Neural cell (in vitro differentiated cells): ENCODE results near the gene HSPB7. TPM values are rescaled to one million over a fixed set of nuclear protein-coding genes. Genes with fewer than 3 reads are reported as not detected.
A peak's percentile ranks its signal among the peaks of the same experiment; 100 is the strongest.

Source experiments
- H2AFZ ChIP-seq: fragments of 200-600, 300-800 bp; sonication (generic), shearing (Covaris generic); 2 replicates; pipeline ENCODE4 v1.6.0; 2014; ENCODE audit warnings: low read depth, mild to moderate bottlenecking, antibody characterized with exemption, low read length, moderate library complexity
- H3F3A ChIP-seq: fragments of 200-600 bp; shearing (Covaris generic); 2 replicates; pipeline ENCODE4 v1.6.1; 2016; ENCODE audit warnings: mild to moderate bottlenecking, moderate library complexity, mixed read lengths, antibody characterized with exemption, low read length; ENCODE audit not compliant: insufficient read depth, poor library complexity, severe bottlenecking
- H3K27ac ChIP-seq: fragments of 200-600, 300-800 bp; sonication (generic), shearing (Covaris generic); 2 replicates; pipeline ENCODE4 v1.5.1; 2014; ENCODE audit warnings: mild to moderate bottlenecking, low read length, moderate library complexity
- H3K27me3 ChIP-seq: fragments of 300-800, 200-600 bp; sonication (generic), shearing (Covaris generic); 2 replicates; pipeline ENCODE4 v1.6.0; 2014; ENCODE audit warnings: mild to moderate bottlenecking, low read depth, low read length, moderate library complexity; ENCODE audit not compliant: insufficient read depth
- H3K36me3 ChIP-seq: fragments of 300-800, 200-600 bp; sonication (generic), shearing (Covaris generic); 2 replicates; pipeline ENCODE4 v1.5.1; 2014; ENCODE audit warnings: mild to moderate bottlenecking, antibody characterized with exemption, low read length, moderate library complexity; ENCODE audit not compliant: insufficient read depth
- H3K4me2 ChIP-seq: fragments of 300-800, 200-600 bp; sonication (generic), shearing (Covaris generic); 2 replicates; pipeline ENCODE4 v1.6.0; 2014; ENCODE audit warnings: mild to moderate bottlenecking, low read length
- H3K4me3 ChIP-seq: fragments of 300-800, 200-600 bp; sonication (generic), shearing (Covaris generic); 2 replicates; pipeline ENCODE4 v1.5.1; 2014; ENCODE audit warnings: mild to moderate bottlenecking, low read length, moderate library complexity
- H3K79me2 ChIP-seq: fragments of 200-600 bp; shearing (Covaris generic); replicated peaks from 2 replicates; pipeline ENCODE4 v1.6.0; 2014; ENCODE audit warnings: mild to moderate bottlenecking, low read length, moderate library complexity; ENCODE audit not compliant: insufficient read depth
- H3K9ac ChIP-seq: fragments of 300-800, 200-600 bp; sonication (generic), shearing (Covaris generic); 2 replicates; pipeline ENCODE4 v1.6.1; 2016; ENCODE audit warnings: mild to moderate bottlenecking, low read length, mixed read lengths
- H3K9me2 ChIP-seq: fragments of 200-600 bp; shearing (Covaris generic); 2 replicates; pipeline ENCODE4 v1.6.1; 2016; ENCODE audit warnings: mild to moderate bottlenecking, low read length, mixed read lengths; ENCODE audit not compliant: insufficient read depth
- H3K9me3 ChIP-seq: fragments of 200-600, 300-800 bp; sonication (generic), shearing (Covaris generic); 2 replicates; pipeline ENCODE4 v1.6.1; 2016; ENCODE audit warnings: mild to moderate bottlenecking, mixed run types, low read length, moderate library complexity, mixed read lengths
- H4K20me1 ChIP-seq: fragments of 200-600 bp; shearing (Covaris generic); 2 replicates; pipeline ENCODE4 v1.6.1; 2016; ENCODE audit warnings: mild to moderate bottlenecking, mixed run types; ENCODE audit not compliant: insufficient read depth
- CTCF ChIP-seq: fragments of 450-650 bp; IDR thresholded peaks from 2 replicates; pipeline ENCODE4 v1.5.1; 2014; ENCODE audit warnings: antibody characterized with exemption, mild to moderate bottlenecking, moderate library complexity; ENCODE audit not compliant: poor library complexity, severe bottlenecking
- EP300 ChIP-seq: fragments of 450-650 bp; conservative IDR thresholded peaks from 2 replicates; pipeline ENCODE4 v1.6.1; 2014; ENCODE audit warnings: antibody characterized with exemption, mild to moderate bottlenecking, moderate library complexity; ENCODE audit not compliant: poor library complexity, severe bottlenecking
- EZH2 ChIP-seq: fragments of 200-600, 300-800 bp; shearing (Covaris generic), sonication (generic); IDR thresholded peaks from 2 replicates; pipeline ENCODE4 v1.6.1; 2014; ENCODE audit warnings: antibody characterized with exemption, low read length, borderline replicate concordance, mild to moderate bottlenecking; ENCODE audit not compliant: insufficient read depth, poor library complexity, severe bottlenecking
- MXI1 ChIP-seq: fragments of 450-650 bp; conservative IDR thresholded peaks from 2 replicates; pipeline ENCODE4 v1.6.1; 2014; ENCODE audit warnings: antibody characterized with exemption, mild to moderate bottlenecking; ENCODE audit not compliant: poor library complexity, severe bottlenecking
- POLR2AphosphoS5 ChIP-seq: IDR thresholded peaks from 2 replicates; pipeline ENCODE4 v1.6.1; 2012
- RAD21 ChIP-seq: fragments of 450-650 bp; conservative IDR thresholded peaks from 2 replicates; pipeline ENCODE4 v1.6.1; 2014; ENCODE audit warnings: antibody characterized with exemption, mild to moderate bottlenecking, moderate library complexity
- REST ChIP-seq: IDR thresholded peaks from 2 replicates; pipeline ENCODE4 v1.6.1; 2012; ENCODE audit warnings: borderline replicate concordance
- SMC3 ChIP-seq: fragments of 450-650 bp; conservative IDR thresholded peaks from 2 replicates; pipeline ENCODE4 v1.6.1; 2014; ENCODE audit warnings: antibody characterized with exemption, mild to moderate bottlenecking, moderate library complexity; ENCODE audit not compliant: poor library complexity
- TAF1 ChIP-seq: IDR thresholded peaks from 2 replicates; pipeline ENCODE4 v1.6.1; 2012; ENCODE audit warnings: low read depth
- polyA plus RNA-seq: library from polyadenylated mRNA; depleted of rRNA; stranded (reverse); fragments of >200 nt; gene quantifications from 2 replicates; pipeline ENCODE4 v1.2.3, GENCODE V29; 2014

Gene HSPB7
- polyA plus RNA-seq, 1 donor from 2014 or later, result not detected

- Histone ChIP-seq H3K4me2 (no peak overlapping the region), H3K9ac (no peak overlapping the region), H3F3A (no peaks in the 10 kb centered on the region), H3K27me3 (no peaks in the 10 kb centered on the region), H3K9me2 (no peaks in the 10 kb centered on the region), H4K20me1 (no peaks in the 10 kb centered on the region), H2AFZ (no peak overlapping the region), H3K27ac (no peak overlapping the region), H3K9me3 (no peaks in the 10 kb centered on the region), H3K4me3 (no peak overlapping the region), H3K79me2 (no peaks in the 10 kb centered on the region), H3K36me3 (no peaks in the 10 kb centered on the region)
- TF ChIP-seq TAF1 (no peak), RAD21 (peak; percentile 93), EZH2 (no peak), EP300 (no peak), MXI1 (no peak), SMC3 (peak; percentile 88), REST (no peak), POLR2AphosphoS5 (no peak), CTCF (peak; percentile 96)
Observed at GRCh38 chr1:16055613-16056520, 38.0 kb upstream of the HSPB7 start.

- H3K9me3 ChIP-seq, result no peaks in the 10 kb centered on the region
- no peak overlapping the region for H3K27ac ChIP-seq
- no peaks in the 10 kb centered on the region for H3F3A ChIP-seq
- no peaks in the 10 kb centered on the region for H4K20me1 ChIP-seq
- H2AFZ ChIP-seq, result no peak overlapping the region
- no peaks in the 10 kb centered on the region for H3K79me2 ChIP-seq
- no peaks in the 10 kb centered on the region for H3K36me3 ChIP-seq
- no peak for TF ChIP-seq REST
- no peak for TF ChIP-seq EZH2
- TF ChIP-seq POLR2AphosphoS5, result no peak
- no peak for TF ChIP-seq EP300
- TF ChIP-seq TAF1, result no peak
- no peak for TF ChIP-seq RAD21
- TF ChIP-seq CTCF, result no peak
- TF ChIP-seq SMC3, result no peak
- no peak for TF ChIP-seq MXI1
- H3K4me3 ChIP-seq, result no peak overlapping the region
- H3K27me3 ChIP-seq, result no peaks in the 10 kb centered on the region
- H3K9me2 ChIP-seq, result no peaks in the 10 kb centered on the region
- no peak overlapping the region for H3K4me2 ChIP-seq
- H3K9ac ChIP-seq, result no peak overlapping the region
Observed at GRCh38 chr1:16054598-16055540, 37.0 kb upstream of the HSPB7 start.
